HepG2 (cell line): Measurements from ENCODE around the gene SLC36A3. TPM values are rescaled to one million over a fixed set of nuclear protein-coding genes. Genes with fewer than 3 reads are reported as not detected.

Source experiments
- ATAC-seq: fragments of 200-7000 bp; cut with Tn5 transposase; 3 replicates; pipeline ENCODE4 v1.9.1; 2020; ENCODE audit warnings: mild to moderate bottlenecking, moderate library complexity
- BruUV-seq: library from RNA; stranded (reverse); fragments of 400-500 nt; replicated peaks from 2 replicates; lab custom pipeline; 2021; lab: Mats Ljungman, UMichigan
- CTCF ChIA-PET: fragments of 300-600 bp; formaldehyde crosslinking; extraction: SDS; loops from one replicate; lab custom pipeline; 2021; ENCODE audit warnings: low total read pairs, inconsistent platforms, low intra/inter-chr PET ratio; lab: Yijun Ruan, JAX
- POLR2A ChIA-PET: fragments of 350-600 bp; sonication (Branson Sonifier 250); formaldehyde crosslinking; loops from one replicate; lab custom pipeline; 2020; ENCODE audit warnings: antibody characterized with exemption, inconsistent platforms; lab: Yijun Ruan, JAX
- DNase-seq: peaks from one replicate; pipeline ENCODE4 v3.0.0-alpha.2; 2015; ENCODE audit warnings: low spot score
- FAIRE-seq: peaks from 3 replicates; lab custom pipeline; 2011; peaks lifted over from hg19 to GRCh38; lab: Jason Lieb, UNC
- H2AFZ ChIP-seq: one replicate; pipeline ENCODE4 v1.6.1; 2011; ENCODE audit warnings: low read length, inconsistent platforms
- H3K27ac ChIP-seq: fragments of 300-600 bp; 3 replicates; pipeline ENCODE4 v1.8.0; 2011; ENCODE audit warnings: mixed run types, mild to moderate bottlenecking, mixed read lengths, low read length, inconsistent platforms; ENCODE audit not compliant: insufficient read depth; ENCODE audit errors: extremely low read length
- H3K27me3 ChIP-seq, 2 experiments: fragments of 200-600 bp in 1 of 2; 2 replicates in 1 of 2; 3 replicates in 1 of 2; pipeline versions ENCODE4 v1.6.0 to v1.8.0; 2011; ENCODE audit warnings: low read length in 2 of 2, mild to moderate bottlenecking in 2 of 2, moderate library complexity in 2 of 2, inconsistent platforms in 1 of 2; ENCODE audit not compliant: insufficient read depth in 2 of 2, control insufficient read depth in 1 of 2
- H3K36me3 ChIP-seq, 2 experiments: fragments of 200-600 bp in 1 of 2; replicated peaks in 1 of 2; 2 replicates in 1 of 2; 3 replicates in 1 of 2; pipeline versions ENCODE4 v1.5.1 to v1.8.0; 2011; ENCODE audit warnings: low read length in 2 of 2, inconsistent platforms in 1 of 2; ENCODE audit not compliant: insufficient read depth in 2 of 2, control insufficient read depth in 1 of 2
- H3K4me1 ChIP-seq: 2 replicates; pipeline ENCODE4 v1.5.1; 2012; ENCODE audit warnings: low read length, inconsistent platforms; ENCODE audit not compliant: insufficient read depth
- H3K4me2 ChIP-seq: 2 replicates; pipeline ENCODE4 v1.6.0; 2011; ENCODE audit warnings: low read depth, low read length, inconsistent platforms
- H3K4me3 ChIP-seq, 3 experiments: fragments of 200-600 bp in 1 of 3; sonication (generic), shearing (Covaris generic) in 1 of 3; replicated peaks in 1 of 3; 2 replicates each; pipeline ENCODE4 v1.5.1; 2011 to 2016; ENCODE audit warnings: low read length in 3 of 3, inconsistent platforms in 2 of 3, low read depth in 2 of 3, mild to moderate bottlenecking in 2 of 3, control low read depth in 1 of 3, mixed read lengths in 1 of 3; ENCODE audit not compliant: insufficient read depth in 1 of 3
- H3K79me2 ChIP-seq: one replicate; pipeline ENCODE4 v1.6.1; 2011; ENCODE audit warnings: low read length, inconsistent platforms; ENCODE audit not compliant: insufficient read depth
- H3K9ac ChIP-seq: 2 replicates; pipeline ENCODE4 v1.6.0; 2011; ENCODE audit warnings: mild to moderate bottlenecking, low read depth, low read length, inconsistent platforms; ENCODE audit not compliant: insufficient read depth
- H3K9me3 ChIP-seq: 2 replicates; pipeline ENCODE4 v1.5.1; 2012; ENCODE audit warnings: mild to moderate bottlenecking, low read length
- H4K20me1 ChIP-seq: 2 replicates; pipeline ENCODE4 v1.6.0; 2011; ENCODE audit warnings: inconsistent platforms, mild to moderate bottlenecking, low read length, moderate library complexity; ENCODE audit not compliant: insufficient read depth
- ATM ChIP-seq: fragments of 450-650 bp; IDR thresholded peaks from 2 replicates; pipeline ENCODE4 v1.7.1; 2017; ENCODE audit warnings: mild to moderate bottlenecking, borderline replicate concordance
- CBX2 ChIP-seq, 2 experiments: fragments of 200-600 bp in 1 of 2; sonication (generic); formaldehyde crosslinking in 1 of 2; IDR thresholded peaks; 2 replicates each; pipeline versions ENCODE4 v1.7.0 to v1.8.1; 2018 to 2022; ENCODE audit warnings: low read depth in 2 of 2, low read length in 1 of 2, mild to moderate bottlenecking in 1 of 2, missing genetic modification reagents in 1 of 2
- CC2D1A ChIP-seq: sonication (generic); formaldehyde crosslinking; IDR thresholded peaks from 2 replicates; pipeline ENCODE4 v1.8.1; 2023; ENCODE audit warnings: mild to moderate bottlenecking, missing genetic modification reagents
- GFI1 ChIP-seq: sonication (generic); formaldehyde crosslinking; IDR thresholded peaks from 2 replicates; pipeline ENCODE4 v1.5.0; 2020; ENCODE audit warnings: missing genetic modification reagents, mild to moderate bottlenecking, borderline replicate concordance
- HNRNPK ChIP-seq: fragments of 200-400 bp; formaldehyde crosslinking; IDR thresholded peaks from 2 replicates; pipeline ENCODE4 v1.6.1; 2018; ENCODE audit warnings: low read length, low read depth, moderate library complexity, mild to moderate bottlenecking; ENCODE audit not compliant: poor library complexity, severe bottlenecking
- KLF11 ChIP-seq: IDR thresholded peaks from 2 replicates; pipeline ENCODE4 v1.6.1; 2016; ENCODE audit warnings: missing compliant biosample characterization
- MXI1 ChIP-seq: IDR thresholded peaks from 3 replicates; pipeline ENCODE4 v1.6.1; 2012; ENCODE audit warnings: low read depth, low read length, inconsistent platforms, borderline replicate concordance
- MYC ChIP-seq: sonication (generic); formaldehyde crosslinking; IDR thresholded peaks from 2 replicates; pipeline ENCODE4 v1.9.0; 2021; ENCODE audit warnings: missing genetic modification reagents, borderline replicate concordance
- RFXANK ChIP-seq: IDR thresholded peaks from 2 replicates; pipeline ENCODE4 v1.6.1; 2016
- RFXAP ChIP-seq: sonication (generic); formaldehyde crosslinking; IDR thresholded peaks from 2 replicates; pipeline ENCODE4 v1.4.0; 2020; ENCODE audit warnings: missing genetic modification reagents, borderline replicate concordance
- SNAPC2 ChIP-seq: sonication (generic); formaldehyde crosslinking; IDR thresholded peaks from 2 replicates; pipeline ENCODE4 v1.8.1; 2022; ENCODE audit warnings: mild to moderate bottlenecking, missing genetic modification reagents
- TARDBP ChIP-seq: sonication (generic); formaldehyde crosslinking; IDR thresholded peaks from 2 replicates; pipeline ENCODE4 v1.8.0; 2022; ENCODE audit warnings: mild to moderate bottlenecking, missing genetic modification reagents
- ZNF260 ChIP-seq: sonication (generic); formaldehyde crosslinking; IDR thresholded peaks from 2 replicates; pipeline ENCODE4 v1.4.0; 2020; ENCODE audit warnings: missing genetic modification reagents, low read depth, mild to moderate bottlenecking, borderline replicate concordance
- ZNF317 ChIP-seq: sonication (generic); formaldehyde crosslinking; IDR thresholded peaks from 2 replicates; pipeline ENCODE4 v1.5.0; 2020; ENCODE audit warnings: mild to moderate bottlenecking, missing genetic modification reagents
- in situ Hi-C: cut with HindIII; loops from 2 replicates; pipeline ENCODE4 v1.10.0; 2017; ENCODE audit warnings: low pct_unique_long_range_greater_than_20kb; ENCODE audit not compliant: extremely low pct_ligation_motif_present
- intact Hi-C: fragments of 100-400 bp; cut with micrococcal nuclease; formaldehyde crosslinking; loops from one replicate; pipeline ENCODE4 v1.10.0; 2022; ENCODE audit not compliant: unreplicated experiment
- polyA plus RNA-seq, 8 experiments: library from polyadenylated mRNA; depleted of rRNA in 3 of 8; stranded (reverse) in 7 of 8; unstranded in 1 of 8; fragments of >200 nt; fragmentation: Illumina TruSeq in 4 of 8; extraction: Trizol in 4 of 8; gene quantifications; 2 replicates each; pipeline versions ENCODE4 v1.2.1 to v1.2.3, GENCODE V29; 2011 to 2016; ENCODE audit warnings: low read depth in 4 of 8, missing spikeins in 1 of 8, mixed read lengths in 1 of 8; ENCODE audit not compliant: insufficient read depth in 1 of 8
- total RNA-seq, 5 experiments: library from RNA; depleted of rRNA; stranded (reverse); fragments of >200 nt; fragmentation: Illumina TruSeq; extraction: Trizol; gene quantifications; 2 replicates each; pipeline ENCODE4 v1.2.3, GENCODE V29; 2016; ENCODE audit warnings: low read depth in 1 of 5
- TF ChIP-seq, protein P1 (sequence below): sonication (generic); formaldehyde crosslinking; IDR thresholded peaks from 2 replicates; pipeline ENCODE4 v1.5.0; 2020; ENCODE audit warnings: missing genetic modification reagents
- TF ChIP-seq, protein P2 (sequence below): sonication (generic); formaldehyde crosslinking; IDR thresholded peaks from 2 replicates; pipeline ENCODE4 v1.4.0; 2020; ENCODE audit warnings: mild to moderate bottlenecking, missing genetic modification reagents

Gene SLC36A3
- total and polyA plus RNA-seq, 2 of the 13 experiments (the other 11 are each of a cell fraction or from before 2014, with no cell fraction given), result not detected

- TF ChIP-seq RFXAP (CRISPR knock-in tag) (no peak), CBX2 (IDR thresholded peaks at IDR 0.05; ENCODE audit: low read depth, low read length) (no peak), CBX2 (CRISPR knock-in tag; IDR thresholded peaks at IDR 0.05; ENCODE audit: low read depth) (no peak), ZNF260 (no peak), KLF11 (CRISPR knock-in tag) (no peak), SNAPC2 (CRISPR knock-in tag) (no peak), ZNF317 (CRISPR knock-in tag) (no peak), HNRNPK (no peak), GFI1 (CRISPR knock-in tag) (no peak)
- TF ChIP-seq, protein P1, sequence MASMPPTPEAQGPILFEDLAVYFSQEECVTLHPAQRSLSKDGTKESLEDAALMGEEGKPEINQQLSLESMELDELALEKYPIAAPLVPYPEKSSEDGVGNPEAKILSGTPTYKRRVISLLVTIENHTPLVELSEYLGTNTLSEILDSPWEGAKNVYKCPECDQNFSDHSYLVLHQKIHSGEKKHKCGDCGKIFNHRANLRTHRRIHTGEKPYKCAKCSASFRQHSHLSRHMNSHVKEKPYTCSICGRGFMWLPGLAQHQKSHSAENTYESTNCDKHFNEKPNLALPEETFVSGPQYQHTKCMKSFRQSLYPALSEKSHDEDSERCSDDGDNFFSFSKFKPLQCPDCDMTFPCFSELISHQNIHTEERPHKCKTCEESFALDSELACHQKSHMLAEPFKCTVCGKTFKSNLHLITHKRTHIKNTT, result no peak
- TF ChIP-seq, protein P2, sequence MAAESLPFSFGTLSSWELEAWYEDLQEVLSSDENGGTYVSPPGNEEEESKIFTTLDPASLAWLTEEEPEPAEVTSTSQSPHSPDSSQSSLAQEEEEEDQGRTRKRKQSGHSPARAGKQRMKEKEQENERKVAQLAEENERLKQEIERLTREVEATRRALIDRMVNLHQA (CRISPR knock-in tag), result no peak
Observed at GRCh38 chr5:151274666-151275065, 28.9 kb downstream of the SLC36A3 start (continued).

DNA sequence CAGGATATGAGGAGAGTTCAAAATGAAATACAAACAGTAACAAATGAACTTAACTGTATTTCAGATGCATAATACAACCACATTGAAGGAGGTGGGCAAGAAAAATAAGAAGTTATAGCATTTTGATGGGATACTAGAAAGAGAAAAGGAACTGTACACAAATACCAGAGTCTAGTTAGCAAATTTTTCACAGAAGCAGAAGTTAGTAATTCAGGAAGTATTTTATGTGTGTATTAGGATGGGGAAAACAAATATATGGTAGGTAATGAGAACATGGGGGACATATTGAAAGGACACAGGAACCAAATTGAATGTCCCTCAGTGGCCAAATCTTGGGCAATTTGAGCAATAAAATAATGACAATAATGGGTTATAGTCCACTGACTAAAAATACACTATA, 32.2 kb downstream of the SLC36A3 start:
- Histone ChIP-seq H3K27ac (no peak overlapping the region), H3K36me3 (peaks cover 8 to 24% of the 10 kb centered on the region in 2 experiments; a peak in 4 of 5 replicates), H4K20me1 (no peaks in the 10 kb centered on the region)
- BruUV-seq, result no TSS peak
- intact Hi-C loops, result no loop called here
- TF ChIP-seq RFXANK, result no peak
- no peak for TF ChIP-seq TARDBP
- no peak for TF ChIP-seq MXI1
- TF ChIP-seq ATM, result no peak
- TF ChIP-seq MYC (CRISPR knock-in tag), result no peak
- no peak for TF ChIP-seq CC2D1A (CRISPR knock-in tag)
- TF ChIP-seq, all 625 proteins: peak for 0
- H3K4me2 ChIP-seq, result no peak overlapping the region
- no peaks in the 10 kb centered on the region for H3K9me3 ChIP-seq
- ATAC-seq, result no peak
- ChIA-PET CTCF (no interaction called here), POLR2A (interaction anchor here (1.2 kb wide), 1 partner anchor 19 kb away, joined by 6 read pairs; the partner anchor contains the start of gene GM2A)
- H3K27me3 ChIP-seq, result no peaks in the 10 kb centered on the region
- DNase-seq, result no peak
- H3K9ac ChIP-seq, result no peak overlapping the region
- FAIRE-seq, result no peak
- no peak overlapping the region for H2AFZ ChIP-seq
- no peak overlapping the region for H3K4me3 ChIP-seq
- no peaks in the 10 kb centered on the region for H3K79me2 ChIP-seq
- in situ Hi-C loops, result no loop called here
- H3K4me1 ChIP-seq, result no peaks in the 10 kb centered on the region
